Measurements from ENCODE around the gene GRB10.

DNA sequence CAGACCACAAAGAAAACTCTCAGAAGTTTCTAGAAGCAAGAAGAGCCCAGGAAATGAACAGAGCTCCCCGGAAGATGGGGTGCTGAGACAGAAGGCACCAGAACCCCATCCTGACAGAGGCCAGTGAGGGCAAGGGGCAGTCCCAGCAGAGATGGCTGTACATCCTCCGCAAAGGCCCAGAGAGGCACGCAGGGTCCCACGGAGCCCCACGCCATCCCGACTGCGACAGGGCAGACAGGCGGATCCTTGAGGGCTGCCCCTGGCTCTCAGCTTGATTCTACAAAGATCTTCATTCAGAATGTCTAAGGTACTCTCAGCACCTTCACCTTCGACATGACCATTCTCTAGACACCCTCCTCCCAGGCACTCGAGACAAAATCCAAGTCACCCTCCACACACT is 109.6 kb downstream of the GRB10 start:
- TF ChIP-seq REST (IDR thresholded peaks at IDR 0.05; ENCODE audit: borderline replicate concordance) (no peak), RAD21 (conservative IDR thresholded peaks at IDR 0.05) (no peak), CTCF (IDR thresholded peaks at IDR 0.05; ENCODE audit: poor library complexity, severe bottlenecking) (no peak), EZH2 (IDR thresholded peaks at IDR 0.05; ENCODE audit: borderline replicate concordance, insufficient read depth, low read length, poor library complexity, severe bottlenecking) (no peak), POLR2AphosphoS5 (IDR thresholded peaks at IDR 0.05) (no peak), SMC3 (conservative IDR thresholded peaks at IDR 0.05; ENCODE audit: poor library complexity) (no peak), EP300 (conservative IDR thresholded peaks at IDR 0.05; ENCODE audit: poor library complexity, severe bottlenecking) (no peak)
